A549 (cell line): ENCODE results near the gene TACSTD2. TPM values are rescaled to one million over a fixed set of nuclear protein-coding genes. Genes with fewer than 3 reads are reported as not detected.

ENCODE experiments used
- ATAC-seq, 2 experiments: fragments of 200-7000 bp in 1 of 2; fragments of >200 bp in 1 of 2; cut with Nextera tagmentation in 1 of 2; cut with Tn5 transposase in 1 of 2; 3 replicates each; pipeline versions ENCODE4 v1.8.0 to v1.9.1; 2018 to 2020; ENCODE audit warnings: mild to moderate bottlenecking in 1 of 2, moderate library complexity in 1 of 2
- CTCF ChIA-PET: fragments of 300-600 bp; sonication (Branson Sonifier 250); formaldehyde crosslinking; extraction: SDS; loops from one replicate; lab custom pipeline; 2021; ENCODE audit warnings: antibody characterized with exemption, inconsistent platforms; lab: Yijun Ruan, JAX
- POLR2A ChIA-PET: fragments of 350-600 bp; formaldehyde crosslinking; extraction: SDS; loops from one replicate; lab custom pipeline; 2021; ENCODE audit warnings: antibody characterized with exemption, inconsistent platforms; lab: Yijun Ruan, JAX
- DNase-seq, 2 experiments: peaks; one replicate each; pipeline versions ENCODE4 v3.0.0 to v3.0.0-alpha.2; 2011 to 2016; ENCODE audit warnings: low read depth in 1 of 2, low spot score in 1 of 2
- FAIRE-seq: peaks from 2 replicates; lab custom pipeline; 2011; peaks lifted over from hg19 to GRCh38; lab: Jason Lieb, UNC
- H3K27ac ChIP-seq, 2 experiments: fragments of >200 bp; sonication (Bioruptor Twin); formaldehyde crosslinking; 3 replicates each; pipeline ENCODE4 v1.5.1; 2016 to 2017
- H3K4me1 ChIP-seq: fragments of >200 bp; sonication (Bioruptor Twin); formaldehyde crosslinking; 3 replicates; pipeline ENCODE4 v1.6.1; 2016
- H3K4me2 ChIP-seq: fragments of >200 bp; sonication (Bioruptor Twin); formaldehyde crosslinking; 3 replicates; pipeline ENCODE4 v1.6.1; 2016
- H3K4me3 ChIP-seq: fragments of >200 bp; sonication (Bioruptor Twin); formaldehyde crosslinking; 3 replicates; pipeline ENCODE4 v1.5.1; 2016
- H3K9me3 ChIP-seq: fragments of >200 bp; sonication (Bioruptor Twin); formaldehyde crosslinking; 3 replicates; pipeline ENCODE4 v1.6.1; 2016
- ATOH8 ChIP-seq: fragments of 250-450 bp; sonication (Bioruptor Pico); IDR thresholded peaks from 2 replicates; pipeline ENCODE4 v1.5.0; 2020; ENCODE audit warnings: low read depth, mild to moderate bottlenecking, moderate library complexity
- CBX8 ChIP-seq: fragments of 200-600 bp; sonication (generic); IDR thresholded peaks from 2 replicates; pipeline ENCODE4 v1.6.1; 2016
- CHD4 ChIP-seq: fragments of 200-600 bp; sonication (generic); IDR thresholded peaks from 2 replicates; pipeline ENCODE4 v1.6.1; 2016; ENCODE audit warnings: antibody characterized with exemption, mild to moderate bottlenecking, borderline replicate concordance
- CTCF ChIP-seq: fragments of >200 bp; sonication (Bioruptor Twin); formaldehyde crosslinking; IDR thresholded peaks from 3 replicates; pipeline ENCODE4 v1.5.1; 2016
- E2F6 ChIP-seq: IDR thresholded peaks from 2 replicates; pipeline ENCODE4 v1.6.1; 2012; ENCODE audit warnings: low read depth, borderline replicate concordance
- EHMT2 ChIP-seq: fragments of 200-600 bp; sonication (generic); IDR thresholded peaks from 2 replicates; pipeline ENCODE4 v1.6.1; 2016; ENCODE audit warnings: antibody characterized with exemption, low read depth, mild to moderate bottlenecking, moderate library complexity
- EP300 ChIP-seq, 2 experiments: fragments of >200 bp; sonication (Bioruptor Twin); formaldehyde crosslinking; IDR thresholded peaks; 2 replicates in 1 of 2; 3 replicates in 1 of 2; pipeline ENCODE4 v1.6.1; 2016 to 2017
- ESRRA ChIP-seq: fragments of 150-350 bp; IDR thresholded peaks from 2 replicates; pipeline ENCODE4 v1.6.1; 2014; ENCODE audit warnings: mild to moderate bottlenecking, low read length, borderline replicate concordance
- HES2 ChIP-seq: fragments of >200 bp; sonication (Bioruptor Twin); formaldehyde crosslinking; IDR thresholded peaks from 2 replicates; pipeline ENCODE4 v1.6.1; 2016
- HMGXB4 ChIP-seq: fragments of 250-450 bp; sonication (Bioruptor Pico); IDR thresholded peaks from 2 replicates; pipeline ENCODE4 v1.5.0; 2021; ENCODE audit warnings: mild to moderate bottlenecking, moderate library complexity, borderline replicate concordance
- HOXB13 ChIP-seq: fragments of 250-450 bp; sonication (Bioruptor Pico); IDR thresholded peaks from 2 replicates; pipeline ENCODE4 v1.5.0; 2020; ENCODE audit warnings: low read depth, mild to moderate bottlenecking, moderate library complexity
- JUN ChIP-seq, 2 experiments: fragments of >200 bp; sonication (Bioruptor Twin); formaldehyde crosslinking; IDR thresholded peaks; 2 replicates in 1 of 2; 3 replicates in 1 of 2; pipeline ENCODE4 v1.6.1; 2016 to 2017
- JUNB ChIP-seq: fragments of >200 bp; sonication (Bioruptor Twin); formaldehyde crosslinking; IDR thresholded peaks from 2 replicates; pipeline ENCODE4 v1.6.1; 2016
- KDM5A ChIP-seq: fragments of 200-600 bp; sonication (generic); IDR thresholded peaks from 2 replicates; pipeline ENCODE4 v1.6.1; 2016; ENCODE audit warnings: antibody characterized with exemption, mild to moderate bottlenecking
- MAFK ChIP-seq: fragments of 450-650 bp; IDR thresholded peaks from 2 replicates; pipeline ENCODE4 v1.6.1; 2014; ENCODE audit not compliant: partially characterized antibody
- MAZ ChIP-seq: fragments of 150-350 bp; IDR thresholded peaks from 2 replicates; pipeline ENCODE4 v1.6.1; 2014; ENCODE audit warnings: antibody characterized with exemption, low read depth, low read length, borderline replicate concordance
- NFE2L2 ChIP-seq: fragments of 150-350 bp; conservative IDR thresholded peaks from 2 replicates; pipeline ENCODE4 v1.6.1; 2014; ENCODE audit warnings: low read length
- POLR2AphosphoS2 ChIP-seq: conservative IDR thresholded peaks from 2 replicates; pipeline ENCODE4 v1.6.1; 2012; ENCODE audit warnings: low read length, improper control_type of control experiment, inconsistent platforms
- RAD21 ChIP-seq, 2 experiments: fragments of >200 bp in 1 of 2; sonication (Bioruptor Twin) in 1 of 2; formaldehyde crosslinking in 1 of 2; IDR thresholded peaks in 1 of 2; conservative IDR thresholded peaks in 1 of 2; 2 replicates in 1 of 2; 3 replicates in 1 of 2; pipeline ENCODE4 v1.6.1; 2012 to 2018; ENCODE audit warnings: inconsistent platforms in 1 of 2
- REST ChIP-seq: fragments of 200-600 bp; sonication (generic); IDR thresholded peaks from 2 replicates; pipeline ENCODE4 v1.6.1; 2016; ENCODE audit warnings: antibody characterized with exemption, mild to moderate bottlenecking, moderate library complexity
- RNF2 ChIP-seq: fragments of 200-600 bp; sonication (generic); IDR thresholded peaks from 2 replicates; pipeline ENCODE4 v1.6.1; 2016; ENCODE audit warnings: low read depth, mild to moderate bottlenecking, antibody characterized with exemption, moderate library complexity, borderline replicate concordance
- ZSCAN20 ChIP-seq: fragments of 250-450 bp; sonication (Bioruptor Pico); IDR thresholded peaks from 2 replicates; pipeline ENCODE4 v1.8.0; 2022; ENCODE audit warnings: mild to moderate bottlenecking, moderate library complexity
- WGBS: methylation state at CpG from one replicate; pipeline ENCODE4 v1.1.6; 2017; ENCODE audit errors: missing lambda C conversion rate; 5-methylcytosine and 5-hydroxymethylcytosine counted together
- polyA plus RNA-seq, 4 experiments: library from polyadenylated mRNA; depleted of rRNA in 3 of 4; stranded (reverse); fragments of >200 nt; fragmentation: RNase III in 1 of 4; extraction: RNeasy Plus Mini Kit Qiagen cat#74134 plus additional on column Dnase treatment in 1 of 4; gene quantifications; 2 replicates in 3 of 4; 3 replicates in 1 of 4; pipeline ENCODE4 v1.2.3, GENCODE V29; 2011 to 2017

Gene TACSTD2
- polyA plus RNA-seq, 2 of the 4 experiments (the other 2 are of a cell fraction) = not detected

- ChIA-PET CTCF (interaction anchor here (0.5 to 1.1 kb wide), 2 partner anchors 30 to 116 kb away, joined by 3 read pairs; no protein-coding TSS in a partner anchor), POLR2A (no interaction called here)
- 69% methylated on average over 6 of the region's 6 CpGs for WGBS
- no peak overlapping the region for H3K4me3 ChIP-seq
- no peak overlapping the region for H3K27ac ChIP-seq
- TF ChIP-seq MAFK (no peak), POLR2AphosphoS2 (no peak), ATOH8 (CRISPR knock-in tag) (no peak), EP300 (IDR thresholded peaks at IDR 0.05) (no peak), JUN (IDR thresholded peaks at IDR 0.05) (no peak), HMGXB4 (CRISPR knock-in tag) (no peak), CHD4 (no peak), KDM5A (no peak), JUNB (no peak)
- H3K4me2 ChIP-seq = no peak overlapping the region
- H3K9me3 ChIP-seq = no peaks in the 10 kb centered on the region
- no peaks in the 10 kb centered on the region for H3K4me1 ChIP-seq
- DNase-seq (no peak), ATAC-seq (no peak), FAIRE-seq (no peak)
Measured at GRCh38 chr1:58622571-58622970, 45.5 kb upstream of the TACSTD2 start.

- FAIRE-seq (no peak), DNase-seq (no peak), ATAC-seq (no peak)
- ChIA-PET POLR2A (no interaction called here), CTCF (no interaction called here)
- Histone ChIP-seq H3K4me3 (no peak overlapping the region), H3K27ac (no peak overlapping the region), H3K9me3 (no peaks in the 10 kb centered on the region), H3K4me2 (no peak overlapping the region), H3K4me1 (no peaks in the 10 kb centered on the region)
- 41% methylated on average over 3 of the region's 3 CpGs for WGBS
- TF ChIP-seq REST (no peak), CTCF (no peak), HOXB13 (CRISPR knock-in tag) (no peak), ESRRA (no peak), NFE2L2 (no peak), ZSCAN20 (CRISPR knock-in tag) (no peak), CHD4 (no peak), EHMT2 (no peak), RAD21 (conservative IDR thresholded peaks at IDR 0.05 in 1 of 2, IDR thresholded peaks at IDR 0.05 in 1 of 2) (no peak), POLR2AphosphoS2 (no peak), CBX8 (no peak), HES2 (no peak), RNF2 (no peak), MAZ (no peak), E2F6 (no peak)
Measured at GRCh38 chr1:58621391-58621790, 44.3 kb upstream of the TACSTD2 start.
